ENCODE data around the gene KCNMA1.

The KCNMA1 gene

DNA sequence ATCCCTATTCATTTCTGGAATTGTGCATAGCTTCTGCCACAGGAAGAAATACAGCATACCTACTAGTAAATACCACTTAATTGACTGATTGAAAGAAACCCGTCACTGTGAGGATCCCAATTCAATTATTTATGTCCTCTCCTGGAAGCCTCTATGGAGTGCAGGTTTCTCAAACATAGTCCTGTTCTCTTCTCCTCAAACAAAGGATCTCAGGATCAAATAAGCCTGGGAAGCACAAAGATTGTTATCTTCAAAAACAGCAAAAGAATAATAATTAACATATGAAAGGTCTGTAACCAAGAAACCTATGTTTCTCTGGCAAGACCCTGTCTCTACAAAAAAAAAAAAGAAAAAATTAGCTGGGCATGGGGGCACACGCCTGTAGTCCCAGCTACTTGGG, 127.3 kb downstream of the KCNMA1 start:
- no peaks in the 10 kb centered on the region for H3K79me1 ChIP-seq (ENCODE audit: low read length)
- H3K9ac ChIP-seq (ENCODE audit: low read length) = no peak overlapping the region
- no peak overlapping the region for H2AK5ac ChIP-seq (ENCODE audit: low read length)
- no peak for DNase-seq
- no peak overlapping the region for H3K4me3 ChIP-seq (ENCODE audit: low read length)
- H3K18ac ChIP-seq (ENCODE audit: low read length) = no peak overlapping the region
- no peaks in the 10 kb centered on the region for H3K27me3 ChIP-seq (ENCODE audit: insufficient read depth, low read length, poor library complexity)
- WGBS (ENCODE audit: extremely low coverage, insufficient coverage, low lambda C conversion rate) = no CpG with 5 or more reads among the region's 2 CpGs
- no peak overlapping the region for H2BK5ac ChIP-seq (ENCODE audit: low read length)
- H3K27ac ChIP-seq (ENCODE audit: low read depth, low read length) = no peak overlapping the region
- no peak overlapping the region for H3K4ac ChIP-seq (ENCODE audit: low read depth, low read length)
- H4K8ac ChIP-seq (ENCODE audit: low read depth, low read length) = no peak overlapping the region
- H3K56ac ChIP-seq (ENCODE audit: low read length) = no peak overlapping the region
- H3K4me2 ChIP-seq (ENCODE audit: low read length) = no peak overlapping the region
- H3K23ac ChIP-seq (ENCODE audit: low read length) = no peak overlapping the region
- H3K79me2 ChIP-seq (ENCODE audit: control insufficient read depth, insufficient read depth, low read length) = no peaks in the 10 kb centered on the region
- peaks cover 6% of the 10 kb centered on the region for H3K4me1 ChIP-seq (ENCODE audit: control insufficient read depth, low read depth, low read length)
- H2BK120ac ChIP-seq (ENCODE audit: low read depth, low read length) = no peak overlapping the region
- H4K5ac ChIP-seq (ENCODE audit: low read length) = no peak overlapping the region
- no peak overlapping the region for H2BK15ac ChIP-seq (replicated peaks; ENCODE audit: low read depth)
- H3K36me3 ChIP-seq (ENCODE audit: control insufficient read depth, insufficient read depth, low read length) = no peaks in the 10 kb centered on the region

- Histone ChIP-seq H4K8ac (ENCODE audit: low read depth, low read length) (no peak overlapping the region), H3K56ac (ENCODE audit: low read length) (no peak overlapping the region), H3K79me1 (ENCODE audit: low read length) (no peaks in the 10 kb centered on the region), H3K79me2 (ENCODE audit: control insufficient read depth, insufficient read depth, low read length) (no peaks in the 10 kb centered on the region), H3K18ac (ENCODE audit: low read length) (no peak overlapping the region), H3K9ac (ENCODE audit: low read length) (no peak overlapping the region), H3K4ac (ENCODE audit: low read depth, low read length) (no peak overlapping the region), H2BK5ac (ENCODE audit: low read length) (no peak overlapping the region), H3K4me3 (ENCODE audit: low read length) (no peak overlapping the region), H4K5ac (ENCODE audit: low read length) (no peak overlapping the region), H3K23ac (ENCODE audit: low read length) (no peak overlapping the region), H2BK120ac (ENCODE audit: low read depth, low read length) (no peak overlapping the region), H3K4me2 (ENCODE audit: low read length) (no peak overlapping the region), H3K27me3 (ENCODE audit: insufficient read depth, low read length, poor library complexity) (no peaks in the 10 kb centered on the region), H2AK5ac (ENCODE audit: low read length) (no peak overlapping the region), H3K27ac (ENCODE audit: low read depth, low read length) (no peak overlapping the region), H2BK15ac (replicated peaks; ENCODE audit: low read depth) (no peak overlapping the region), H3K36me3 (ENCODE audit: control insufficient read depth, insufficient read depth, low read length) (no peaks in the 10 kb centered on the region), H3K4me1 (ENCODE audit: control insufficient read depth, low read depth, low read length) (peaks cover 6% of the 10 kb centered on the region)
- DNase-seq = no peak
- no CpG with 5 or more reads among the region's 6 CpGs for WGBS (ENCODE audit: extremely low coverage, insufficient coverage, low lambda C conversion rate)
These were observed 128.2 kb downstream of the KCNMA1 start for GRCh38 chr10:77509391-77509790.

GRCh38 chr10:77507291-77507880, 130.2 kb downstream of the KCNMA1 start:
- Histone ChIP-seq H4K8ac (ENCODE audit: low read depth, low read length) (no peak overlapping the region), H2BK120ac (ENCODE audit: low read depth, low read length) (no peak overlapping the region), H3K18ac (ENCODE audit: low read length) (no peak overlapping the region), H2BK5ac (ENCODE audit: low read length) (no peak overlapping the region), H3K23ac (ENCODE audit: low read length) (no peak overlapping the region), H3K4me3 (ENCODE audit: low read length) (no peak overlapping the region), H3K56ac (ENCODE audit: low read length) (no peak overlapping the region), H3K9ac (ENCODE audit: low read length) (no peak overlapping the region), H3K79me2 (ENCODE audit: control insufficient read depth, insufficient read depth, low read length) (no peaks in the 10 kb centered on the region), H3K4me1 (ENCODE audit: control insufficient read depth, low read depth, low read length) (peaks cover 6% of the 10 kb centered on the region), H2AK5ac (ENCODE audit: low read length) (no peak overlapping the region), H3K79me1 (ENCODE audit: low read length) (no peaks in the 10 kb centered on the region), H4K5ac (ENCODE audit: low read length) (no peak overlapping the region), H3K27me3 (ENCODE audit: insufficient read depth, low read length, poor library complexity) (no peaks in the 10 kb centered on the region), H3K4me2 (ENCODE audit: low read length) (no peak overlapping the region), H2BK15ac (replicated peaks; ENCODE audit: low read depth) (no peak overlapping the region), H3K27ac (ENCODE audit: low read depth, low read length) (no peak overlapping the region), H3K4ac (ENCODE audit: low read depth, low read length) (no peak overlapping the region), H3K36me3 (ENCODE audit: control insufficient read depth, insufficient read depth, low read length) (no peaks in the 10 kb centered on the region)
- no CpG with 5 or more reads among the region's 5 CpGs for WGBS (ENCODE audit: extremely low coverage, insufficient coverage, low lambda C conversion rate)
- no peak for DNase-seq

- no peak overlapping the region for H3K9ac ChIP-seq (ENCODE audit: low read length)
These were observed 130.9 kb downstream of the KCNMA1 start for GRCh38 chr10:77506517-77507200.

GRCh38 chr10:77505431-77506334, 131.9 kb downstream of the KCNMA1 start:
- DNase-seq = peak; percentile 54
- Histone ChIP-seq H4K5ac (ENCODE audit: low read length) (no peak overlapping the region), H3K36me3 (ENCODE audit: control insufficient read depth, insufficient read depth, low read length) (no peaks in the 10 kb centered on the region), H2BK120ac (ENCODE audit: low read depth, low read length) (no peak overlapping the region), H3K27ac (ENCODE audit: low read depth, low read length) (no peak overlapping the region), H3K56ac (ENCODE audit: low read length) (no peak overlapping the region), H3K79me1 (ENCODE audit: low read length) (no peaks in the 10 kb centered on the region), H3K79me2 (ENCODE audit: control insufficient read depth, insufficient read depth, low read length) (no peaks in the 10 kb centered on the region), H3K9ac (ENCODE audit: low read length) (no peak overlapping the region), H3K4me1 (ENCODE audit: control insufficient read depth, low read depth, low read length) (peaks cover 6% of the 10 kb centered on the region), H3K18ac (ENCODE audit: low read length) (no peak overlapping the region), H3K27me3 (ENCODE audit: insufficient read depth, low read length, poor library complexity) (no peaks in the 10 kb centered on the region), H2BK5ac (ENCODE audit: low read length) (no peak overlapping the region), H3K4me2 (ENCODE audit: low read length) (no peak overlapping the region), H2AK5ac (ENCODE audit: low read length) (no peak overlapping the region), H3K23ac (ENCODE audit: low read length) (no peak overlapping the region), H3K4ac (ENCODE audit: low read depth, low read length) (no peak overlapping the region), H3K4me3 (ENCODE audit: low read length) (no peak overlapping the region), H2BK15ac (replicated peaks; ENCODE audit: low read depth) (no peak overlapping the region), H4K8ac (ENCODE audit: low read depth, low read length) (no peak overlapping the region)
- WGBS (ENCODE audit: extremely low coverage, insufficient coverage, low lambda C conversion rate) = no CpG with 5 or more reads among the region's 2 CpGs

More at GRCh38 chr10:77506517-77507200, 130.9 kb downstream of the KCNMA1 start:
- no peaks in the 10 kb centered on the region for H3K79me1 ChIP-seq (ENCODE audit: low read length)
- no peak overlapping the region for H2AK5ac ChIP-seq (ENCODE audit: low read length)
- no peaks in the 10 kb centered on the region for H3K36me3 ChIP-seq (ENCODE audit: control insufficient read depth, insufficient read depth, low read length)
- no peak overlapping the region for H2BK15ac ChIP-seq (replicated peaks; ENCODE audit: low read depth)
- no peak overlapping the region for H3K27ac ChIP-seq (ENCODE audit: low read depth, low read length)
- H3K4me1 ChIP-seq (ENCODE audit: control insufficient read depth, low read depth, low read length) = peaks cover 6% of the 10 kb centered on the region
- H3K23ac ChIP-seq (ENCODE audit: low read length) = no peak overlapping the region
- no peak overlapping the region for H2BK120ac ChIP-seq (ENCODE audit: low read depth, low read length)
- no peak overlapping the region for H4K5ac ChIP-seq (ENCODE audit: low read length)
- DNase-seq = no peak
- no peak overlapping the region for H3K18ac ChIP-seq (ENCODE audit: low read length)
- H2BK5ac ChIP-seq (ENCODE audit: low read length) = no peak overlapping the region
- no peak overlapping the region for H3K4me2 ChIP-seq (ENCODE audit: low read length)
- no peaks in the 10 kb centered on the region for H3K79me2 ChIP-seq (ENCODE audit: control insufficient read depth, insufficient read depth, low read length)
- no peak overlapping the region for H3K4me3 ChIP-seq (ENCODE audit: low read length)
- no peak overlapping the region for H3K4ac ChIP-seq (ENCODE audit: low read depth, low read length)
- no peak overlapping the region for H4K8ac ChIP-seq (ENCODE audit: low read depth, low read length)
- no peak overlapping the region for H3K56ac ChIP-seq (ENCODE audit: low read length)
- H3K27me3 ChIP-seq (ENCODE audit: insufficient read depth, low read length, poor library complexity) = no peaks in the 10 kb centered on the region
- WGBS (ENCODE audit: extremely low coverage, insufficient coverage, low lambda C conversion rate) = 100% methylated on average over 1 of the region's 3 CpGs

All from mesendoderm (in vitro differentiated cells).